Lower lobe of right lung (tissue), 2 donors: ENCODE measurements around the gene CSF1R. TPM values are rescaled to one million over a fixed set of nuclear protein-coding genes. Genes with fewer than 3 reads are reported as not detected.

Experiments
- ATAC-seq, 2 donors: fragments of 200-7000 bp; cut with Tn5 transposase; one replicate each; pipeline ENCODE4 v1.9.1; 2020 to 2022; ENCODE audit warnings: mild to moderate bottlenecking in 2 of 2, moderate library complexity in 2 of 2
- DNase-seq: peaks from one replicate; pipeline ENCODE4 v3.0.0-alpha.2; 2020
- H3K27ac ChIP-seq: fragments of 200-600 bp; one replicate; pipeline ENCODE4 v1.8.0; 2022
- H3K27me3 ChIP-seq: fragments of 200-600 bp; one replicate; pipeline ENCODE4 v1.8.0; 2022; ENCODE audit warnings: low read depth
- H3K36me3 ChIP-seq: fragments of 200-600 bp; one replicate; pipeline ENCODE4 v1.8.0; 2022; ENCODE audit warnings: mild to moderate bottlenecking
- H3K4me1 ChIP-seq: fragments of 200-600 bp; one replicate; pipeline ENCODE4 v1.8.0; 2022
- H3K4me3 ChIP-seq: fragments of 200-600 bp; one replicate; pipeline ENCODE4 v1.8.0; 2022; ENCODE audit warnings: mild to moderate bottlenecking
- H3K9me3 ChIP-seq: fragments of 200-600 bp; one replicate; pipeline ENCODE4 v1.8.0; 2022
- CTCF ChIP-seq: fragments of 200-600 bp; IDR thresholded peaks from one replicate; pipeline ENCODE4 v1.8.0; 2022; ENCODE audit warnings: antibody characterized with exemption, mild to moderate bottlenecking
- intact Hi-C: fragments of 100-400 bp; cut with DNase I; formaldehyde crosslinking; loops from one replicate; pipeline ENCODE4 v1.11.0; 2022
- total RNA-seq: library from RNA; stranded (reverse); fragmentation: NEBNext Ultra II Directional; extraction: Animal tissue kit (Norgen Biotek cat#: 25700); gene quantifications from one replicate; pipeline ENCODE4 v1.2.1, GENCODE V29; 2021
- donor health status: DM: no; HTN: yes; CAD: no; lungs with severe emphysema.

The CSF1R gene
- total RNA-seq, 1 donor from 2014 or later: 78.2 TPM

DNA sequence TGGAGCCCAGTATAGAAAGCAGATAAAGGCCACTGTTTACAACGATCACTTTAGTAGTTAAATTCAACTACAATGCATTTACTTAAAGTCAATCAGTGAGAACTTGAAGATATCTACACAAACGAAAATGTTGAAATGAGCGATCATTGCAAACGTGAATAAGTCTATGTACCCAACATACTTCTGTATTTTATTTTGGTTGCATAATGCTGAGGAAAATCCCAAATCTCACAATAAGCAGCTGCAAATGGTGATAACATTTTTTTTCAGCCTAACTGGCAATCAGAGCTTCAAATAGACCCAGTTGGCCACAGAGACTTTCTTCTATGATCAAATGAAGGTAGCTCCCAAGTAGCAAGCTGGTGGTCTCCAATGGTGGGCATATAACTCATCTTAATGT is 37.2 kb upstream of the CSF1R start:
- no peaks in the 10 kb centered on the region for H3K27me3 ChIP-seq
- no peak for ATAC-seq
- intact Hi-C loops: no loop called here
- H3K4me1 ChIP-seq: peaks cover 15% of the 10 kb centered on the region
- H3K4me3 ChIP-seq: no peak overlapping the region
- no peaks in the 10 kb centered on the region for H3K9me3 ChIP-seq
- H3K27ac ChIP-seq: no peak overlapping the region
- no peak for DNase-seq
- peaks cover 79% of the 10 kb centered on the region for H3K36me3 ChIP-seq
- TF ChIP-seq CTCF: no peak

GRCh38 chr5:150122536-150123481 is 36.5 kb upstream of the CSF1R start:
- no peak for TF ChIP-seq CTCF
- no peaks in the 10 kb centered on the region for H3K27me3 ChIP-seq
- H3K36me3 ChIP-seq: peaks cover 84% of the 10 kb centered on the region
- H3K4me3 ChIP-seq: no peak overlapping the region
- no peak overlapping the region for H3K27ac ChIP-seq
- ATAC-seq: no peak
- DNase-seq: no peak
- intact Hi-C loops: no loop called here
- H3K4me1 ChIP-seq: peaks cover 15% of the 10 kb centered on the region
- no peaks in the 10 kb centered on the region for H3K9me3 ChIP-seq

- H3K4me1 ChIP-seq: peaks cover 15% of the 10 kb centered on the region
- peak; percentile 25 for TF ChIP-seq CTCF
- ATAC-seq (peak; percentile 43 to 60), DNase-seq (peak; percentile 74)
- H3K36me3 ChIP-seq: peaks cover 77% of the 10 kb centered on the region
- H3K27ac ChIP-seq: no peak overlapping the region
- intact Hi-C loops: no loop called here
- no peak overlapping the region for H3K4me3 ChIP-seq
- no peaks in the 10 kb centered on the region for H3K27me3 ChIP-seq
- H3K9me3 ChIP-seq: no peaks in the 10 kb centered on the region
Measured at GRCh38 chr5:150122158-150122510, 35.8 kb upstream of the CSF1R start.

DNA sequence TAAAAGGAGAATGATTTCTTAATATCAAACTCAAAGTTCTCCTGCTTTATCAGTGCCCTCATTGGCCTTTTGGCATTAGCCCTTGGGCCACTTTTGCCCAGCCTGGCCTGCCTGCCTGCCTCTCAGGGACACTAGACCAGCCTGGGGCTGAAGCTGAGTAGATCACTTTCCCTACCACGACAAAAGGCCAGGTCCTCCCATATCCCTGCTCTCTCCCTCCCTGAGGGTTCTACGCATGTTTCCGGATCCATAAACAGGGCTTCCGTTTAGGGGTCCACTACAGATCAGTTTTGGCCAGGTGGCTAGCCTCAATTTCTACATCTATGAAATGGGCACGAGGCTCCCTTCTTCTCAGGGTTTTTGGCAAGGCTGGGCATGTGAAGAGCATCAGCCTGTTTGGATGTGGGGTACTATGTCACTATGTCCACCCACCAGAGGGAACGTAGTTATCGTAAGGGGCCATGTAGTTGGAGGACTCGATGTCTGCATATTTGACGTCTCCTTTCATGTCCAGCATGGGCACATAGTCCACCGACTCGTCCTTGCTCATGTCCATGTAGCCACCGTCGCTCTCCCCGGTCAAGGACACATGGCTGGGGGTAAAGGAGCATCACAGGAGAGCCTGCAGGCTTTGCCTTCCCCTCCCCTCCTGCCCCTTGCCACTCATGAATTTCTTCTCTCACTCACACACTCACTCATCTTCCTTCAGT is 35.2 kb upstream of the CSF1R start:
- no peak for TF ChIP-seq CTCF
- Histone ChIP-seq H3K27me3 (no peaks in the 10 kb centered on the region), H3K4me1 (peaks cover 15% of the 10 kb centered on the region), H3K9me3 (no peaks in the 10 kb centered on the region), H3K36me3 (peaks cover 77% of the 10 kb centered on the region), H3K27ac (no peak overlapping the region), H3K4me3 (no peak overlapping the region)
- DNase-seq: no peak
- intact Hi-C loops: no loop called here
- ATAC-seq: no peak

GRCh38 chr5:150120617-150121447 is 34.5 kb upstream of the CSF1R start:
- no peak for TF ChIP-seq CTCF
- ATAC-seq (no peak), DNase-seq (no peak)
- H3K36me3 ChIP-seq: peaks cover 78% of the 10 kb centered on the region
- no peak overlapping the region for H3K4me3 ChIP-seq
- H3K27ac ChIP-seq: no peak overlapping the region
- intact Hi-C loops: no loop called here
- no peaks in the 10 kb centered on the region for H3K27me3 ChIP-seq
- H3K4me1 ChIP-seq: peaks cover 15% of the 10 kb centered on the region
- H3K9me3 ChIP-seq: no peaks in the 10 kb centered on the region
